Measurements from ENCODE around the gene PACRG.

The PACRG gene

DNA sequence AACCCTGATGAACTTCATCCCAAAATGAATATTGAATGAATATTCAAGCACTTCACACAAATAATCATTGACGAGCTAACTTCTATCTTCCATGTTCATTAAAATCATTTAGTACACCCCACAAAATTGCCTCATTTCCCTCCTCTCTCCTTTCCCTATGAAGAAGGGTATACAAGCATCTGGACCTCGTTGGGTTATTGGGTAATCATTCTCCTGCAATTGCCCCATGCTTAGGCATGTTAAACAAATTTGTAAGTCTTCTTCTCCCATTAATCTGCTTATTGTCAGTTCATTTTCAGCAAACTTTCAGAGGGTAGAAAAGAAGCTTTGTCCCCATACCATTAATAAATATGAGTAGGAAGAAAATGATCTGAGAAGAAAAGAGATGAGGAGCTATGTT lies 27.8 kb upstream of the PACRG start:
- TF ChIP-seq, protein P1, sequence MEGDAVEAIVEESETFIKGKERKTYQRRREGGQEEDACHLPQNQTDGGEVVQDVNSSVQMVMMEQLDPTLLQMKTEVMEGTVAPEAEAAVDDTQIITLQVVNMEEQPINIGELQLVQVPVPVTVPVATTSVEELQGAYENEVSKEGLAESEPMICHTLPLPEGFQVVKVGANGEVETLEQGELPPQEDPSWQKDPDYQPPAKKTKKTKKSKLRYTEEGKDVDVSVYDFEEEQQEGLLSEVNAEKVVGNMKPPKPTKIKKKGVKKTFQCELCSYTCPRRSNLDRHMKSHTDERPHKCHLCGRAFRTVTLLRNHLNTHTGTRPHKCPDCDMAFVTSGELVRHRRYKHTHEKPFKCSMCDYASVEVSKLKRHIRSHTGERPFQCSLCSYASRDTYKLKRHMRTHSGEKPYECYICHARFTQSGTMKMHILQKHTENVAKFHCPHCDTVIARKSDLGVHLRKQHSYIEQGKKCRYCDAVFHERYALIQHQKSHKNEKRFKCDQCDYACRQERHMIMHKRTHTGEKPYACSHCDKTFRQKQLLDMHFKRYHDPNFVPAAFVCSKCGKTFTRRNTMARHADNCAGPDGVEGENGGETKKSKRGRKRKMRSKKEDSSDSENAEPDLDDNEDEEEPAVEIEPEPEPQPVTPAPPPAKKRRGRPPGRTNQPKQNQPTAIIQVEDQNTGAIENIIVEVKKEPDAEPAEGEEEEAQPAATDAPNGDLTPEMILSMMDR (IDR thresholded peaks at IDR 0.05; ENCODE audit: insufficient read depth, low read depth, low read length, missing control alignments), result no peak
- no peak for DNase-seq (ENCODE audit: low read depth)

GRCh38 chr6:162700966-162701365 lies 26.8 kb upstream of the PACRG start:
- TF ChIP-seq, protein P1 (IDR thresholded peaks at IDR 0.05; ENCODE audit: insufficient read depth, low read depth, low read length, missing control alignments), result no peak
- H3K4me3 ChIP-seq (ENCODE audit: low read depth, low read length), result no peak overlapping the region
- no peak for DNase-seq (ENCODE audit: low read depth)

More for the DNA sequence above, 27.8 kb upstream of the PACRG start:
- H3K4me3 ChIP-seq (ENCODE audit: low read depth, low read length), result no peak overlapping the region

- H3K4me3 ChIP-seq (ENCODE audit: low read depth, low read length), result no peak overlapping the region
- no peak for DNase-seq (ENCODE audit: low read depth)
- TF ChIP-seq, protein P1 (IDR thresholded peaks at IDR 0.05; ENCODE audit: insufficient read depth, low read depth, low read length, missing control alignments), result no peak
These were observed 26.2 kb upstream of the PACRG start for GRCh38 chr6:162701551-162701950.

DNA sequence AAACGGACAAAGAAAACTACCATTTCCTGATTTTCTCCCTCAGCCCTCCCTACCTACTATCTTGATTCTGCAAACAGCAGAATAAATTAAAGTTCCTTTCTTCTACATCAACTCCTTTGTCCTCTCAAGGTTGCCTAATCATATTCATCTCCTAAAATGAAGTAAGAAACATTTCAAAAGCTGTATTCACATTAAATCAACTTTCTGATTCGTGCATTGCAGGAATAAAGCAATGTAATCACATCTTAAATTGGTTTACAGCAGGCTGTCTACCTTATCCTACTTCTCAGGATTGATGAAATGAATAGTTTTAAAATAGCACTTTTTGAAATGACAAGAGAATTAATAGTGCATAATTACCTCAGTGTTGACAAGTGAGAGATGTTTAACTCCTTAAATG lies 25.3 kb upstream of the PACRG start:
- no peak overlapping the region for H3K4me3 ChIP-seq (ENCODE audit: low read depth, low read length)
- TF ChIP-seq, protein P1 (IDR thresholded peaks at IDR 0.05; ENCODE audit: insufficient read depth, low read depth, low read length, missing control alignments), result no peak
- no peak for DNase-seq (ENCODE audit: low read depth)

DNA sequence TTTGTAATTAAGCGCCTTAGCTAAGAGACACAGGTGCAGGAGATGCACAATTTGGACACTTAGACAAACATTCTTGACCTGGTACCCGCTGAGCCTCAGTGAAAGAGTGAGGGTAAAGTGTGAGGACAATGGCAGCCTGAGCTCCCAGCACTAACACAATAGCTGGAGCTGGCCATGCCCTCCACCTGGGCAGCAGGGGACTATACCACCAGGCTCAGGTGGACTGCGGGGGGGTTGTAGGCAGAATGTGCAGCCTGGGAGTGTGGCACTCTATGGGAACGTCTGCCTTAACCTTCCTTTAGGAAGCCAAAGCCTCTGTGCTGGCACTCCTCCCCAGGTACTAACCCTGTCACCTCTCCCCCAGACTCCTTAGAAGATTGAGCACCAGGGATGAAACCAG lies 23.8 kb upstream of the PACRG start:
- TF ChIP-seq, protein P1 (IDR thresholded peaks at IDR 0.05; ENCODE audit: insufficient read depth, low read depth, low read length, missing control alignments), result no peak
- DNase-seq (ENCODE audit: low read depth), result no peak
- H3K4me3 ChIP-seq (ENCODE audit: low read depth, low read length), result no peak overlapping the region

DNA sequence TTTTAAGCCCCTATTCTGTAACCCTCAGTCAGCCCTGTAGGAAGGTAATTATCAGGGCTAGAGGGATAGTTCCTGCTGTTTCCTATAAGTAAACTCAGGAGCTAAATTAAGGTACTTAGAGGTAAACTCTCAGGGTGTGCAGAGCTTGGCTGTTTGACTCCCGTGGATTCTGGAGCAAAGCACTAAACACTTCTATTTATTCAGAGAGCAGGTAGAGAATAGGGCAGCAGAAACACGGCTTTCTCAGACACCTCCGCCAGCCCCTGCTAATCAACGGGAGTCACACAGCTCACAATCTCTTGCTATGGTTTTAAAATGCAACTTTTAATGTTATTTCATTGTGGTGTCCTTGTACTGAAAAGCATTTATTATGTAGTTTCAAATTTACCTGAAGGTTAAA lies 22.0 kb upstream of the PACRG start:
- TF ChIP-seq, protein P1 (IDR thresholded peaks at IDR 0.05; ENCODE audit: insufficient read depth, low read depth, low read length, missing control alignments), result no peak
- no peak overlapping the region for H3K4me3 ChIP-seq (ENCODE audit: low read depth, low read length)
- DNase-seq (ENCODE audit: low read depth), result no peak

GRCh38 chr6:162706232-162706631 lies 21.5 kb upstream of the PACRG start:
- TF ChIP-seq, protein P1 (IDR thresholded peaks at IDR 0.05; ENCODE audit: insufficient read depth, low read depth, low read length, missing control alignments), result no peak
- H3K4me3 ChIP-seq (ENCODE audit: low read depth, low read length), result no peak overlapping the region
- DNase-seq (ENCODE audit: low read depth), result no peak
